Measurements from ENCODE around the gene XPNPEP1. TPM values are rescaled to one million over a fixed set of nuclear protein-coding genes. Genes with fewer than 3 reads are reported as not detected.

Gene XPNPEP1
- total and polyA plus RNA-seq, 2 of the 4 experiments (the other 2 are of a cell fraction), result 164 to 311 TPM

- DNase-seq (no peak), ATAC-seq (ENCODE audit: low read depth) (no peak)
- peaks cover 56 to 90% of the 10 kb centered on the region in 2 experiments for H3K79me1 ChIP-seq (ENCODE audit: low read depth in 1 of 2, low read length in 2 of 2)
- H3K27ac ChIP-seq (ENCODE audit: insufficient read depth, low read length), result peak overlapping the region; percentile 14; the same call in 1 of the 2 replicates
- H2BK120ac ChIP-seq (ENCODE audit: low read depth, low read length), result 0 out of 2 replicates have a peak overlapping the region, but pooled peaks have one; percentile 8
- H2BK15ac ChIP-seq (ENCODE audit: low read depth, low read length), result no peak overlapping the region; the same call in 2 of the 3 replicates
- ChIA-PET POLR2A (ENCODE audit: unreplicated experiment) (no interaction called here), CTCF (interaction anchor here (3.1 kb wide), 1 partner anchor 12 kb away, joined by 20 read pairs; no protein-coding TSS in a partner anchor)
- H3K14ac ChIP-seq (replicated peaks; ENCODE audit: low read depth, low read length), result peak overlapping the region; percentile 48; the same call in 1 of the 2 replicates
- in situ Hi-C loops (cut with MboI; ENCODE audit: low sequenced_read_pairs), result no loop called here
- H3K56ac ChIP-seq (ENCODE audit: extremely low read depth, insufficient read depth, low read length), result no peak overlapping the region
- no peak overlapping the region; the same call in 1 of the 2 replicates for H3K23ac ChIP-seq (ENCODE audit: low read depth, low read length)
- no peak overlapping the region for H2AFZ ChIP-seq (replicated peaks; ENCODE audit: low read length, poor library complexity)
- no peak overlapping the region for H2BK20ac ChIP-seq (ENCODE audit: low read depth, low read length)
- H3K4me1 ChIP-seq (ENCODE audit: control insufficient read depth, insufficient read depth, low read length), result peaks cover 32% of the 10 kb centered on the region
- H3K4me3 ChIP-seq (ENCODE audit: insufficient read depth, low read depth, low read length), result no peak overlapping the region
- TF ChIP-seq NFE2L2 (IDR thresholded peaks at IDR 0.05; ENCODE audit: low read depth, low read length), result no peak
- no peak for TF ChIP-seq RCOR1 (IDR thresholded peaks at IDR 0.05; ENCODE audit: insufficient replicate concordance, low read length)
- TF ChIP-seq RFX5 (IDR thresholded peaks at IDR 0.05; ENCODE audit: low read depth, low read length), result no peak
- no peak for TF ChIP-seq FOS (IDR thresholded peaks at IDR 0.05; ENCODE audit: low read depth, low read length)
- no peak for TF ChIP-seq CHD1 (IDR thresholded peaks at IDR 0.05; ENCODE audit: low read depth, low read length)
- no peak for TF ChIP-seq ELK1 (IDR thresholded peaks at IDR 0.05; ENCODE audit: borderline replicate concordance, low read depth, low read length)
- no peak for TF ChIP-seq POLR2A (IDR thresholded peaks at IDR 0.05; ENCODE audit: low read depth, low read length)
- no peak for TF ChIP-seq MXI1 (IDR thresholded peaks at IDR 0.05; ENCODE audit: borderline replicate concordance, low read depth, low read length)
- TF ChIP-seq MAZ (IDR thresholded peaks at IDR 0.05; ENCODE audit: borderline replicate concordance, low read depth, low read length), result no peak
- TF ChIP-seq BHLHE40 (IDR thresholded peaks at IDR 0.05; ENCODE audit: low read depth, low read length), result no peak
- TF ChIP-seq, protein P1, sequence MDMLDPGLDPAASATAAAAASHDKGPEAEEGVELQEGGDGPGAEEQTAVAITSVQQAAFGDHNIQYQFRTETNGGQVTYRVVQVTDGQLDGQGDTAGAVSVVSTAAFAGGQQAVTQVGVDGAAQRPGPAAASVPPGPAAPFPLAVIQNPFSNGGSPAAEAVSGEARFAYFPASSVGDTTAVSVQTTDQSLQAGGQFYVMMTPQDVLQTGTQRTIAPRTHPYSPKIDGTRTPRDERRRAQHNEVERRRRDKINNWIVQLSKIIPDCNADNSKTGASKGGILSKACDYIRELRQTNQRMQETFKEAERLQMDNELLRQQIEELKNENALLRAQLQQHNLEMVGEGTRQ (IDR thresholded peaks at IDR 0.05; ENCODE audit: low read depth, low read length), result no peak
- no peak for TF ChIP-seq MAFK (IDR thresholded peaks at IDR 0.05; ENCODE audit: low read depth, low read length)
- no peak for TF ChIP-seq SMC3 (IDR thresholded peaks at IDR 0.05; ENCODE audit: low read depth, low read length)
- TF ChIP-seq RAD21 (IDR thresholded peaks at IDR 0.05; ENCODE audit: low read length), result no peak
- TF ChIP-seq CTCF (conservative IDR thresholded peaks at IDR 0.05; ENCODE audit: low read depth, low read length), result no peak
- TF ChIP-seq CEBPB (IDR thresholded peaks at IDR 0.05; ENCODE audit: low read depth, low read length), result no peak
- peak overlapping the region; percentile 14; the same call in 1 of the 2 replicates for H3K18ac ChIP-seq (ENCODE audit: low read depth, low read length)
- H4K91ac ChIP-seq (ENCODE audit: insufficient read depth, low read depth, low read length), result peak overlapping the region; percentile 32; the same call in 1 of the 2 replicates
- H4K8ac ChIP-seq (ENCODE audit: low read depth in 2 of 2, low read length in 2 of 2), result no peak overlapping the region
- H3K9ac ChIP-seq (ENCODE audit: low read depth, low read length), result no peak overlapping the region
- peaks cover 17% of the 10 kb centered on the region for H3K36me3 ChIP-seq (ENCODE audit: control insufficient read depth, insufficient read depth, low read length)
- H2BK5ac ChIP-seq (ENCODE audit: low read depth, low read length, poor library complexity, severe bottlenecking), result peak overlapping the region; percentile 43
- peak overlapping the region; percentile 41; the same call in 1 of the 2 replicates for H3K4ac ChIP-seq (ENCODE audit: low read depth, low read length)
- peak overlapping the region; percentile 12; the same call in 1 of the 2 replicates for H4K5ac ChIP-seq (ENCODE audit: low read depth, low read length)
- no peaks in the 10 kb centered on the region for H3K9me3 ChIP-seq (ENCODE audit: control insufficient read depth, insufficient read depth, low read length)
- H2AK5ac ChIP-seq (ENCODE audit: low read depth, low read length), result peak overlapping the region; percentile 37; the same call in 1 of the 2 replicates
- no peak overlapping the region for H2AK9ac ChIP-seq (replicated peaks; ENCODE audit: low read depth, low read length, poor library complexity)
- H3K9me1 ChIP-seq (ENCODE audit: insufficient read depth, low read length), result peaks cover 50% of the 10 kb centered on the region
- BruUV-seq (replicated peaks), result no TSS peak
- H3K4me2 ChIP-seq (ENCODE audit: low read depth, low read length), result no peak overlapping the region
- no peaks in the 10 kb centered on the region for H3K27me3 ChIP-seq (ENCODE audit: control insufficient read depth, insufficient read depth, low read length)
- dilution Hi-C loops (cut with HindIII; ENCODE audit: low sequenced_read_pairs, unreplicated experiment), result no loop called here
- intact Hi-C loops (cut with micrococcal nuclease), result no loop called here
- peaks cover 25% of the 10 kb centered on the region for H4K20me1 ChIP-seq (ENCODE audit: insufficient read depth, low read length)
Observed at GRCh38 chr10:109895848-109896247, 27.5 kb downstream of the XPNPEP1 start.

All from IMR-90 (cell line).